Kidney (tissue), 14 donors: ENCODE data around the gene MTFMT. TPM values are rescaled to one million over a fixed set of nuclear protein-coding genes. Genes with fewer than 3 reads are reported as not detected.

Experiments used
- DNase-seq, 5 donors: peaks; one replicate each; pipeline ENCODE4 v3.0.0-alpha.2; 2013 to 2020
- FAIRE-seq: peaks from 2 replicates; lab custom pipeline; 2012; peaks lifted over from hg19 to GRCh38; lab: Jason Lieb, UNC
- H3K27ac ChIP-seq, 2 donors: one replicate each; pipeline ENCODE4 v1.7.0; 2013; ENCODE audit warnings: low read depth in 2 of 2, low read length in 2 of 2, inconsistent platforms in 1 of 2
- H3K27me3 ChIP-seq: one replicate; pipeline ENCODE4 v1.7.1; 2013; ENCODE audit warnings: low read length, inconsistent platforms; ENCODE audit not compliant: control insufficient read depth, insufficient read depth
- H3K36me3 ChIP-seq, 3 donors: one replicate each; pipeline versions ENCODE4 v1.7.0 to v1.7.1; 2013; ENCODE audit warnings: low read length in 3 of 3, control low read depth in 1 of 3, inconsistent platforms in 1 of 3; ENCODE audit not compliant: insufficient read depth in 3 of 3, control insufficient read depth in 2 of 3
- H3K4me1 ChIP-seq, 3 donors: one replicate each; pipeline versions ENCODE4 v1.7.0 to v1.7.1; 2013; ENCODE audit warnings: low read length in 3 of 3, inconsistent platforms in 1 of 3, low read depth in 1 of 3; ENCODE audit not compliant: control insufficient read depth in 2 of 3, insufficient read depth in 2 of 3
- H3K4me3 ChIP-seq, 3 donors: one replicate each; pipeline versions ENCODE4 v1.7.0 to v1.8.1; 2013; ENCODE audit warnings: low read length in 3 of 3, control low read depth in 1 of 3, inconsistent platforms in 1 of 3
- H3K9ac ChIP-seq, 3 donors: one replicate each; pipeline versions ENCODE4 v1.7.0 to v1.7.1; 2013; ENCODE audit warnings: low read length in 3 of 3, control low read depth in 1 of 3, inconsistent platforms in 1 of 3
- H3K9me3 ChIP-seq, 3 donors: one replicate each; pipeline versions ENCODE4 v1.7.0 to v1.7.1; 2013; ENCODE audit warnings: low read length in 3 of 3, control low read depth in 1 of 3, inconsistent platforms in 1 of 3; ENCODE audit not compliant: control insufficient read depth in 2 of 3, insufficient read depth in 1 of 3
- CTCF ChIP-seq: IDR thresholded peaks from 3 replicates; pipeline ENCODE4 v1.5.1; 2012; ENCODE audit warnings: mild to moderate bottlenecking, moderate library complexity, borderline replicate concordance; ENCODE audit not compliant: insufficient read depth; ENCODE audit errors: extremely low read depth
- intact Hi-C: fragments of 100-400 bp; cut with DNase I; formaldehyde crosslinking; loops from one replicate; pipeline ENCODE4 v1.11.1; 2022
- polyA plus RNA-seq: library from polyadenylated mRNA; stranded (reverse); fragments of 350-450 nt; fragmentation: Illumina TruSeq; extraction: RNeasy Lipid Tissue Mini Kit (QIAGEN cat#74804); gene quantifications from one replicate; pipeline ENCODE4 v1.2.3, GENCODE V29; 2014; ENCODE audit warnings: low read depth, low replicate concordance; ENCODE audit not compliant: insufficient read depth
- total RNA-seq: library from RNA; stranded (reverse); fragmentation: NEBNext Ultra II Directional; extraction: Animal tissue kit (Norgen Biotek cat#: 25700); gene quantifications from one replicate; pipeline ENCODE4 v1.2.1, GENCODE V29; 2021
- donor health status: control.
- donor health status: control.
- donor health status: control.
- donor health status: control.
- donor health status: control.
- donor health status: DM: yes; HTN: yes; CAD: no.
- donor health status: Normal renal cell carcinoma (clear cell type).

Gene MTFMT
- total and polyA plus RNA-seq, 2 donors from 2014 or later = 11.7 to 12.5 TPM

- no peak overlapping the region for H3K4me3 ChIP-seq
- DNase-seq = no peak
- peaks cover 4 to 16% (median 12%) of the 10 kb centered on the region in 3 donors for H3K4me1 ChIP-seq
- H3K27ac ChIP-seq = no peak overlapping the region
- no peaks in the 10 kb centered on the region for H3K9me3 ChIP-seq
- no peak overlapping the region for H3K9ac ChIP-seq
- H3K36me3 ChIP-seq = no peaks in the 10 kb centered on the region
- H3K27me3 ChIP-seq = no peaks in the 10 kb centered on the region
- no peak for FAIRE-seq
- no peak for TF ChIP-seq CTCF
- intact Hi-C loops = no loop called here
Observed at GRCh38 chr15:65040461-65040860, 11.0 kb upstream of the MTFMT start.

- no peaks in the 10 kb centered on the region for H3K36me3 ChIP-seq
- DNase-seq (peak in 3 of 5 donors; percentile 56 to 64 (median 60)), FAIRE-seq (no peak)
- intact Hi-C loops = no loop called here
- no peak overlapping the region for H3K4me3 ChIP-seq
- TF ChIP-seq CTCF = no peak
- H3K27me3 ChIP-seq = no peaks in the 10 kb centered on the region
- H3K4me1 ChIP-seq = peaks cover 0 to 6% (median 0%) of the 10 kb centered on the region in 3 donors
- H3K27ac ChIP-seq = no peak overlapping the region
- H3K9me3 ChIP-seq = no peaks in the 10 kb centered on the region
- no peak overlapping the region for H3K9ac ChIP-seq
Observed at GRCh38 chr15:65038836-65039235, 9.4 kb upstream of the MTFMT start.

- Histone ChIP-seq H3K9me3 (no peaks in the 10 kb centered on the region), H3K27me3 (no peaks in the 10 kb centered on the region), H3K4me3 (no peak overlapping the region), H3K36me3 (no peaks in the 10 kb centered on the region), H3K27ac (no peak overlapping the region), H3K9ac (no peak overlapping the region), H3K4me1 (peaks cover 0 to 8% (median 2%) of the 10 kb centered on the region in 3 donors)
- no peak for TF ChIP-seq CTCF
- intact Hi-C loops = no loop called here
- DNase-seq (no peak), FAIRE-seq (no peak)
Observed at GRCh38 chr15:65038428-65038827, 9.0 kb upstream of the MTFMT start.

GRCh38 chr15:65037309-65037708 is 7.9 kb upstream of the MTFMT start:
- Histone ChIP-seq H3K36me3 (no peaks in the 10 kb centered on the region), H3K27me3 (no peaks in the 10 kb centered on the region), H3K9me3 (no peaks in the 10 kb centered on the region), H3K4me1 (peaks cover 0 to 11% (median 3%) of the 10 kb centered on the region in 3 donors), H3K27ac (no peak overlapping the region), H3K4me3 (no peak overlapping the region), H3K9ac (no peak overlapping the region)
- intact Hi-C loops = no loop called here
- TF ChIP-seq CTCF = no peak
- FAIRE-seq = no peak
- DNase-seq = no peak
